ENCODE measurements around the gene CCDC157.

The CCDC157 gene

GRCh38 chr22:30425616-30426387 is 69.0 kb downstream of the CCDC157 start, which contains the start of gene MTFP1:
MTFP1 (plus strand) TSS chr22:30425768; CDS start chr22:30425880, 112 bp downstream.
- TF ChIP-seq YY1 (IDR thresholded peaks at IDR 0.05; ENCODE audit: insufficient read depth, insufficient read length) (no peak), ZNF274 (IDR thresholded peaks at IDR 0.05; ENCODE audit: low read depth, low read length) (no peak), SUZ12 (IDR thresholded peaks at IDR 0.05; ENCODE audit: extremely low read depth, insufficient read depth, insufficient read length) (no peak)
- DNase-seq (ENCODE audit: low read depth, low spot score), result peak; percentile 47
- peak within 1 kb of the TSS; percentile 85 for H3K4me3 ChIP-seq (ENCODE audit: insufficient read length, low read depth)
- H3K36me3 ChIP-seq (ENCODE audit: insufficient read depth, insufficient read length, low read length), result peaks cover 31% of the 10 kb centered on the region
- peaks cover 1% of the 10 kb centered on the region for H3K4me1 ChIP-seq (ENCODE audit: insufficient read depth, insufficient read length)
- no peaks in the 10 kb centered on the region for H3K9me3 ChIP-seq (ENCODE audit: insufficient read depth, low read length)
- peak within 1 kb of the TSS; percentile 87 for H3K9ac ChIP-seq (ENCODE audit: insufficient read length, low read depth)
- H3K27me3 ChIP-seq (ENCODE audit: insufficient read depth, insufficient read length), result no peaks in the 10 kb centered on the region
